Caco-2 (cell line): Measurements from ENCODE around the gene RABGAP1L. TPM values are rescaled to one million over a fixed set of nuclear protein-coding genes. Genes with fewer than 3 reads are reported as not detected.

Experiments
- BruUV-seq: library from RNA; stranded (reverse); fragments of 400-500 nt; replicated peaks from 2 replicates; lab custom pipeline; 2021; lab: Mats Ljungman, UMichigan
- CTCF ChIA-PET: fragments of 300-600 bp; sonication (Branson Sonifier 250); formaldehyde crosslinking; loops from one replicate; lab custom pipeline; 2022; ENCODE audit warnings: antibody characterized with exemption; lab: Charles Lee
- POLR2A ChIA-PET: fragments of 300-600 bp; sonication (Branson Sonifier 250); formaldehyde crosslinking; loops from one replicate; lab custom pipeline; 2022; ENCODE audit warnings: antibody characterized with exemption; lab: Charles Lee
- DNase-seq, 2 experiments: peaks; one replicate each; pipeline versions ENCODE4 v3.0.0 to v3.0.0-alpha.2; 2020 to 2022
- H3K27me3 ChIP-seq: replicated peaks from 2 replicates; pipeline ENCODE4 v1.6.0; 2011; ENCODE audit warnings: low read length; ENCODE audit not compliant: control insufficient read depth, insufficient read depth
- H3K36me3 ChIP-seq: 2 replicates; pipeline ENCODE4 v1.5.1; 2011; ENCODE audit warnings: low read length; ENCODE audit not compliant: control insufficient read depth, insufficient read depth
- H3K4me1 ChIP-seq: fragments of 250-450 bp; sonication (Bioruptor Pico); 2 replicates; pipeline ENCODE4 v1.5.1; 2020; ENCODE audit warnings: mild to moderate bottlenecking
- H3K4me3 ChIP-seq: 2 replicates; pipeline ENCODE4 v1.5.1; 2011; ENCODE audit warnings: low read depth, mild to moderate bottlenecking, control low read depth, low read length
- H3K9me3 ChIP-seq: fragments of 250-450 bp; sonication (Bioruptor Pico); 2 replicates; pipeline ENCODE4 v1.5.1; 2020; ENCODE audit warnings: mild to moderate bottlenecking, moderate library complexity
- H3K27ac Mint-ChIP-seq: one replicate; pipeline ENCODE4 v1.8.0; 2022; ENCODE audit warnings: mixed read lengths; ENCODE audit not compliant: unreplicated experiment
- H3K27me3 Mint-ChIP-seq: one replicate; pipeline ENCODE4 v1.8.0; 2022; ENCODE audit warnings: mixed read lengths; ENCODE audit not compliant: insufficient read depth, unreplicated experiment
- H3K36me3 Mint-ChIP-seq: one replicate; pipeline ENCODE4 v1.8.0; 2022; ENCODE audit warnings: mild to moderate bottlenecking, mixed read lengths; ENCODE audit not compliant: insufficient read depth, unreplicated experiment
- H3K4me1 Mint-ChIP-seq: one replicate; pipeline ENCODE4 v1.8.0; 2022; ENCODE audit warnings: low read depth, mixed read lengths; ENCODE audit not compliant: unreplicated experiment
- H3K4me3 Mint-ChIP-seq: one replicate; pipeline ENCODE4 v1.8.0; 2022; ENCODE audit warnings: mild to moderate bottlenecking, moderate library complexity, mixed read lengths; ENCODE audit not compliant: unreplicated experiment
- H3K9me3 Mint-ChIP-seq: one replicate; pipeline ENCODE4 v1.8.0; 2022; ENCODE audit warnings: mixed read lengths; ENCODE audit not compliant: unreplicated experiment
- intact Hi-C: fragments of 100-400 bp; cut with micrococcal nuclease; formaldehyde crosslinking; loops from one replicate; pipeline ENCODE4 v1.10.0; 2022; ENCODE audit not compliant: unreplicated experiment
- total RNA-seq: library from RNA; stranded (reverse); gene quantifications from 2 replicates; pipeline ENCODE4 v1.2.3, GENCODE V29; 2022
- TF ChIP-seq, protein P1 (sequence below), 2 experiments: fragments of 200-600 bp in 1 of 2; IDR thresholded peaks; 1 replicate in 1 of 2; 2 replicates in 1 of 2; pipeline versions ENCODE4 v1.5.1 to v1.8.0; 2011 to 2022; ENCODE audit warnings: antibody characterized with exemption in 1 of 2, control low read depth in 1 of 2, inconsistent platforms in 1 of 2, low read depth in 1 of 2, low read length in 1 of 2, mild to moderate bottlenecking in 1 of 2, moderate library complexity in 1 of 2; ENCODE audit not compliant: insufficient read depth in 1 of 2, severe bottlenecking in 1 of 2, unreplicated experiment in 1 of 2

Gene RABGAP1L
- total RNA-seq, 1 experiment from 2014 or later, result 20.3 TPM

- BruUV-seq, result no TSS peak
- DNase-seq, result no peak
- H3K9me3 ChIP-seq, result no peaks in the 10 kb centered on the region
- Mint-ChIP-seq H3K36me3 (no peaks in the 10 kb centered on the region), H3K27ac (no peak overlapping the region), H3K27me3 (peaks cover 2% of the 10 kb centered on the region), H3K4me3 (no peak overlapping the region), H3K4me1 (peaks cover 5% of the 10 kb centered on the region), H3K9me3 (peaks cover 6% of the 10 kb centered on the region)
- ChIA-PET CTCF (no interaction called here), POLR2A (no interaction called here)
- intact Hi-C loops, result loop anchor here (10.0 kb wide), 1 partner anchor 225 kb away; no protein-coding TSS in a partner anchor
- TF ChIP-seq, protein P1, sequence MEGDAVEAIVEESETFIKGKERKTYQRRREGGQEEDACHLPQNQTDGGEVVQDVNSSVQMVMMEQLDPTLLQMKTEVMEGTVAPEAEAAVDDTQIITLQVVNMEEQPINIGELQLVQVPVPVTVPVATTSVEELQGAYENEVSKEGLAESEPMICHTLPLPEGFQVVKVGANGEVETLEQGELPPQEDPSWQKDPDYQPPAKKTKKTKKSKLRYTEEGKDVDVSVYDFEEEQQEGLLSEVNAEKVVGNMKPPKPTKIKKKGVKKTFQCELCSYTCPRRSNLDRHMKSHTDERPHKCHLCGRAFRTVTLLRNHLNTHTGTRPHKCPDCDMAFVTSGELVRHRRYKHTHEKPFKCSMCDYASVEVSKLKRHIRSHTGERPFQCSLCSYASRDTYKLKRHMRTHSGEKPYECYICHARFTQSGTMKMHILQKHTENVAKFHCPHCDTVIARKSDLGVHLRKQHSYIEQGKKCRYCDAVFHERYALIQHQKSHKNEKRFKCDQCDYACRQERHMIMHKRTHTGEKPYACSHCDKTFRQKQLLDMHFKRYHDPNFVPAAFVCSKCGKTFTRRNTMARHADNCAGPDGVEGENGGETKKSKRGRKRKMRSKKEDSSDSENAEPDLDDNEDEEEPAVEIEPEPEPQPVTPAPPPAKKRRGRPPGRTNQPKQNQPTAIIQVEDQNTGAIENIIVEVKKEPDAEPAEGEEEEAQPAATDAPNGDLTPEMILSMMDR (IDR thresholded peaks at IDR 0.05; ENCODE audit: insufficient read depth in 1 of 2, low read depth in 1 of 2, low read length in 1 of 2, severe bottlenecking in 1 of 2, unreplicated experiment in 1 of 2), result no peak
- no peaks in the 10 kb centered on the region for H3K27me3 ChIP-seq
- no peak overlapping the region for H3K4me3 ChIP-seq
- H3K36me3 ChIP-seq, result no peaks in the 10 kb centered on the region
- H3K4me1 ChIP-seq, result no peaks in the 10 kb centered on the region
Observed at GRCh38 chr1:174209347-174210187, 50.2 kb downstream of the RABGAP1L start.

DNA sequence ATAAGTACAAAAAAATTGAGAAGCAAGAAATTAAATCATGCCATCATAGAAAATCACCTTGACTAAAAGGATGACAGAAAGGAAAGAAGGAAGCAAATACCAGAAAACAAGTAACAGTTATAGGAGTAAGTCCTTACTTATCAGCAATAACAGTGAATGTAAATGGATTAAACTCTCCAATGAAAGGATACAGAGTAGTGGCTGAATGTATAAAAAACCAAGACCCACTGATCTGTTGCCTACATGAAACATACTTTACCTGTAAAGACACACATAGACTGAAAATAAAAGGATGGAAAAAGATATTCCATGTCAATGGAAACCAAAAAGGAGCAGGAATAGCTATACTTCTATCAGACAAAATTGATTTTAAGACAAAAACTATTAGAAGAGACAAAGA is 52.2 kb downstream of the RABGAP1L start:
- H3K4me3 Mint-ChIP-seq, result no peak overlapping the region
- no peak for DNase-seq
- intact Hi-C loops, result loop anchor here (10.0 kb wide), 1 partner anchor 227 kb away; no protein-coding TSS in a partner anchor
- CTCF ChIA-PET, result no interaction called here
- TF ChIP-seq, protein P1 (IDR thresholded peaks at IDR 0.05; ENCODE audit: insufficient read depth in 1 of 2, low read depth in 1 of 2, low read length in 1 of 2, severe bottlenecking in 1 of 2, unreplicated experiment in 1 of 2), result no peak
- POLR2A ChIA-PET, result no interaction called here
- Histone ChIP-seq H3K4me3 (no peak overlapping the region), H3K4me1 (no peaks in the 10 kb centered on the region), H3K9me3 (no peaks in the 10 kb centered on the region), H3K36me3 (no peaks in the 10 kb centered on the region), H3K27me3 (no peaks in the 10 kb centered on the region)
- no peaks in the 10 kb centered on the region for H3K4me1 Mint-ChIP-seq
- H3K27me3 Mint-ChIP-seq, result peaks cover 2% of the 10 kb centered on the region
- H3K36me3 Mint-ChIP-seq, result no peaks in the 10 kb centered on the region
- no TSS peak for BruUV-seq
- no peaks in the 10 kb centered on the region for H3K9me3 Mint-ChIP-seq
- no peak overlapping the region for H3K27ac Mint-ChIP-seq

DNA sequence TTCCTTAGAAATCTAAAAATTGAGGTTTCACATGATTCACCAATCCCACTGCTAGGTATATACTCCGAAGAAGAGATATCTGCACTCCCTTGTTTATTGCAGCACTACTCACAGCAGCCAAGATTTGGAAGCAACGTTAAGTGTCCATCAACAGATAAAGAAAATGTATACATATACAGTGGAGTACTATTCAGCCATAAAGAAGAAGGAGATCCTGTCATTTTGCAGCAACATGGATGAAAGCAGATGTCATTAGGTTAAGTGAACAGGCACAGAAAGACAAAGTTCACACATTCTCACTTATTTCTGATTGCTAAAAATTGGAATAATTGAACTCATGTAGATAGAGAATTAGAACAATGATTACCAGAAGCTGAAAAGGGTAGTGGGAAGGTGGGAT is 56.4 kb downstream of the RABGAP1L start:
- no peak overlapping the region for H3K4me3 ChIP-seq
- H3K9me3 ChIP-seq, result no peaks in the 10 kb centered on the region
- Mint-ChIP-seq H3K9me3 (no peaks in the 10 kb centered on the region), H3K27me3 (peaks cover 2% of the 10 kb centered on the region), H3K4me3 (no peak overlapping the region), H3K4me1 (no peaks in the 10 kb centered on the region), H3K27ac (no peak overlapping the region), H3K36me3 (no peaks in the 10 kb centered on the region)
- CTCF ChIA-PET, result no interaction called here
- POLR2A ChIA-PET, result no interaction called here
- TF ChIP-seq, protein P1 (IDR thresholded peaks at IDR 0.05; ENCODE audit: insufficient read depth in 1 of 2, low read depth in 1 of 2, low read length in 1 of 2, severe bottlenecking in 1 of 2, unreplicated experiment in 1 of 2), result no peak
- intact Hi-C loops, result loop anchor here (5.0 to 10.0 kb wide), 2 partner anchors 58 to 231 kb away; partner anchors contain the start of gene RABGAP1L
- no peaks in the 10 kb centered on the region for H3K27me3 ChIP-seq
- no peak for DNase-seq
- no peaks in the 10 kb centered on the region for H3K36me3 ChIP-seq
- H3K4me1 ChIP-seq, result no peaks in the 10 kb centered on the region
- BruUV-seq, result no TSS peak
